VCaP (cell line): ENCODE results near the gene KLHL6.
"Not testable (repeated sequence)": the region's sequence is repeated elsewhere in the genome, so short reads cannot be mapped to it uniquely, and the experiment has no call there.

Experiments
- H3K27ac ChIP-seq: fragments of 450-650 bp; 2 replicates; pipeline ENCODE4 v1.5.1; 2017
- CTCF ChIP-seq: fragments of 450-650 bp; conservative IDR thresholded peaks from 2 replicates; pipeline ENCODE4 v1.5.1; 2017; ENCODE audit warnings: mild to moderate bottlenecking, moderate library complexity

Gene KLHL6

GRCh38 chr3:183447206-183448001, 108.1 kb downstream of the KLHL6 start:
- H3K27ac ChIP-seq: peak overlapping the region; percentile 78
- TF ChIP-seq CTCF: no peak

DNA sequence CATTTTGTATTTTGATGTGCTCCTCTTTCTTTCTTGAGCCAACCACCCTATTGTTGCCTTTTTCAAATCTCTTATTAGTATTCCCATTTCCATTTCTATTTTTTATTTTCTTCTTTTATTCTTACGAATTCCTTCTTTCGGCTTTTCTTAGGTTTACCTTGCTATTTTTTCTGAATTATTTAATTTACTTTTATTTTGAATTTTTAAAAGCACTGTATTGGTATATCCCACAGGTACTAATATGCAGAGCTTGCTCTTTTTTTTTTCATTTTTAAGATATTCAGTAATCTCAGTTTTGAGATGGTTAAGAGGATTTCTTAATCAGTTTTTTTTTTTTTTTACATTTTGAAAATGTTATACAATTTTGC, 108.7 kb downstream of the KLHL6 start:
- TF ChIP-seq CTCF: no peak

GRCh38 chr3:183444748-183445147, 110.8 kb downstream of the KLHL6 start:
- H3K27ac ChIP-seq: no peak overlapping the region
- no peak for TF ChIP-seq CTCF

More for the DNA sequence above, 108.7 kb downstream of the KLHL6 start:
- H3K27ac ChIP-seq: peak overlapping the region; percentile 78

GRCh38 chr3:183443395-183444385, 111.8 kb downstream of the KLHL6 start:
- H3K27ac ChIP-seq: no peak overlapping the region
- no peak for TF ChIP-seq CTCF

- no peak for TF ChIP-seq CTCF
- H3K27ac ChIP-seq: no peak overlapping the region
Observed at GRCh38 chr3:183442994-183443393, 112.5 kb downstream of the KLHL6 start.

GRCh38 chr3:183440521-183440920, 115.0 kb downstream of the KLHL6 start:
- not testable (repeated sequence) for H3K27ac ChIP-seq

GRCh38 chr3:183439515-183439914, 116.0 kb downstream of the KLHL6 start:
- TF ChIP-seq CTCF: no peak
- peak overlapping the region; percentile 66 for H3K27ac ChIP-seq
